Activated naive CD4-positive, alpha-beta T cell treated with anti-CD3 and anti-CD28 coated beads, Interleukin-2, amount 50 U/mL, for 24 hours (primary cell): ENCODE data around the gene MEIS2.
A peak's percentile ranks its signal among the peaks of the same experiment; 100 is the strongest.

ENCODE experiments used
- H3K27ac Mint-ChIP-seq: one replicate; pipeline ENCODE4 v1.8.0; 2021; ENCODE audit warnings: mild to moderate bottlenecking, mixed read lengths
- H3K27me3 Mint-ChIP-seq: one replicate; pipeline ENCODE4 v1.8.0; 2021; ENCODE audit warnings: mixed read lengths
- H3K36me3 Mint-ChIP-seq: one replicate; pipeline ENCODE4 v1.8.0; 2021; ENCODE audit warnings: mixed read lengths
- H3K4me1 Mint-ChIP-seq: one replicate; pipeline ENCODE4 v1.8.0; 2021; ENCODE audit warnings: mixed read lengths
- H3K4me3 Mint-ChIP-seq: one replicate; pipeline ENCODE4 v1.8.0; 2021; ENCODE audit warnings: mild to moderate bottlenecking, mixed read lengths
- H3K9me3 Mint-ChIP-seq: one replicate; pipeline ENCODE4 v1.8.0; 2021; ENCODE audit warnings: mixed read lengths

Gene MEIS2

DNA sequence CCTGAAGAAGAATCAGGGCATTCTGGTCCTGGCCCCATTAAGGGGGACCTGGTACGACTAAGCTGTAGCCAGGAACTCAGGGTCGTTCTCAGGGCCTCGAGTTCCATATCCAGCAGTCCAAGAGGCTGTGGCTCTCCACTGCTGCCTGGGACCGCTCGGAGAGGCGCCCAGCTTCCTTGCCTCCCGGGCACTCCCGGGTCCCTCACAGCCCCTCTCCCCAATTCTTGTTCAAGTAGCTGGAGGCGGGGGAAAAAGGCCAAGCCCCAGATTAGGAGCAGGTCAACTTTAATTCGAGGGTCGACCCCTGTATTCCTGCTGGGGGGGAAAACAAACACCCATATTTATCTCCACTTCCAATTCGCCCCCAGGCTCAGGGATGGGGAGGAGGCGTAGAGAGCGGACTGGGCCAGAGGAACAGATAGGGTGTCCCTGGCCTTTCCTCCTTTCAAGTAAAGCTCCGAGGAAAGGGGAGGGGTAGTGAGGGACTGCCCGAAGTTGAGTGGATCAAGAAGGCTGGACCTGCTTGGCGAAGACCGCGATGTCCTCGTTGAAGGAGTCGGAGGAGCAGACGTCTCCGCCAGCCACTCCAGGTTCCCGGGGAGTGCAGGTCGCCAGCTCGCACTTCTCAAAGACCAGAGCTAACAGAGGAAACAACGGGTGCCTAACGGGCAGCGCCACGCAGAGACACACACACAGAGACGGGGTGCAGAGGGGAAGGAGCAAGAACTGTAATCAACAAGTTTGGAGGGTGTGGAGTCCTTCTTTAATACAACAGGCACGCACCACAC, 4.4 kb downstream of the MEIS2 start:
- Mint-ChIP-seq H3K36me3 (no peaks in the 10 kb centered on the region), H3K4me3 (peak overlapping the region; percentile 24), H3K27me3 (peaks cover 68% of the 10 kb centered on the region), H3K9me3 (peaks cover 5% of the 10 kb centered on the region), H3K27ac (no peak overlapping the region), H3K4me1 (peaks cover 45% of the 10 kb centered on the region)

DNA sequence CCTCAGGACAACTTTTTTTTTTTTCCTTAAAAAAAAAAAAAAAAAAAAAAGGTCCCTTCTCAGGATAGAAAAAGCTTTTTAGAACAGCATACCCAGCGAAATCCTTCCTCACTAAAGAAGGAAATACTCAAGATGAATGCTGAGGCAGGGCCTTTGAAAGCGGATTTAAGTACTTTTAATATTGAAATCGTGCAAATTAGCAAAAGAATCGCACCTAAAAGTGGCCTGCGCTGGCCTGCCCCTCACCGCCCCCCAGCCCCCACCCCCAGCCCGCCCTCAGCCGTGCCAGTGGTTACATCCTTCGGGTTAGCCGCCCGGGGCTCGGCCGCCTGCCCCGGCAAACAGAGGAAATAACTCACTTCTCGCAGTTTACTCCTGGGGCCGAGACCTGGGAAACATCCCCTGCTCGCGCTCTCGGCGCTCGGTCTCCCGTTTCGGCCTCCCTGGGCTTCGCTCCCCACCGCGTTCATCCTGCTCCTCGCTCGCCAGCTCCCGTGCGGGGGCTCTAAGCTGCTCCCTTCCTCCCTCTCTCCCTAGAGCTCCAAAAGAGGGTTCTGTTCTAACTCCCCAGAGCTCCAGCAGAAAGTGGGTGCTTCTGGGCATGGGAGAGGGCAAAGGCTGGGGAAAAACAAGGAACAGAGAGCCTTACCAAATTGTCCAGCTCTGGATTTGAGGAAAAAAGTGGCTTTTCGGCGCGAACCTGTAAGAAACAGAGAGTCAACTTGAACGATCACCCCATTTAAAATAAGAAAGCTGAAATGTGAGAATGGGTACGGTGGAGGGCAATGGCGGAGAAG, 5.2 kb downstream of the MEIS2 start:
- H3K9me3 Mint-ChIP-seq: peaks cover 5% of the 10 kb centered on the region
- no peak overlapping the region for H3K4me3 Mint-ChIP-seq
- H3K4me1 Mint-ChIP-seq: peaks cover 37% of the 10 kb centered on the region
- H3K27ac Mint-ChIP-seq: no peak overlapping the region
- peaks cover 63% of the 10 kb centered on the region for H3K27me3 Mint-ChIP-seq
- no peaks in the 10 kb centered on the region for H3K36me3 Mint-ChIP-seq

DNA sequence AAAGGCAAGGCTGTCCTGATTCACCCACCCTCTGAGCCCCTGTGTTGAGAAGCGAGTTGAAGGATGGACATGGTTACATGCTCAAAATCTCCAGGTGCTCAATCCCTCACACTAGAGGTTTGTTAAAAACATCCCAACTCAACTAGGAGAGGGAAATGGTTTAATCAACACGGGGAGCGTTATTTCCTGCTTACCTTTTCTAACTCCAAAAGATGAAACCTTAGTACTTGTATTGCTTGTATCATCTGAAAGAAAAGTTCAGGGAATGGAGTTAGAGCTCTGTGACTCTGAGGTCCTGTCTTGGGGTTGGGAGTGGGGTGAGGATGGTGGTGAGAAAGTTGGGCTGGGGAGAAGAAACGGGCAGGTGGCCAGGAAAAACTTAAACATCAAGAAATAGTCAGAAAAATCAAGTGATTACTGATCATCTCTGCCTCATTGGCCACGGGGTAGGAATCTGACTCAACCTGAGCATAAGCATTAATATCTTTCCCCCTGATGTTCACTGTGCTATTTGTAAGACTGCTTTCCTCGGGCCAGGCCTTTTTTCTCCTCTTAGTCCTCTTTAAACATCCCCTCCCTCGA, 5.9 kb downstream of the MEIS2 start:
- Mint-ChIP-seq H3K4me1 (peaks cover 30% of the 10 kb centered on the region), H3K36me3 (no peaks in the 10 kb centered on the region), H3K4me3 (no peak overlapping the region), H3K27me3 (peaks cover 58% of the 10 kb centered on the region), H3K27ac (no peak overlapping the region), H3K9me3 (peaks cover 5% of the 10 kb centered on the region)

DNA sequence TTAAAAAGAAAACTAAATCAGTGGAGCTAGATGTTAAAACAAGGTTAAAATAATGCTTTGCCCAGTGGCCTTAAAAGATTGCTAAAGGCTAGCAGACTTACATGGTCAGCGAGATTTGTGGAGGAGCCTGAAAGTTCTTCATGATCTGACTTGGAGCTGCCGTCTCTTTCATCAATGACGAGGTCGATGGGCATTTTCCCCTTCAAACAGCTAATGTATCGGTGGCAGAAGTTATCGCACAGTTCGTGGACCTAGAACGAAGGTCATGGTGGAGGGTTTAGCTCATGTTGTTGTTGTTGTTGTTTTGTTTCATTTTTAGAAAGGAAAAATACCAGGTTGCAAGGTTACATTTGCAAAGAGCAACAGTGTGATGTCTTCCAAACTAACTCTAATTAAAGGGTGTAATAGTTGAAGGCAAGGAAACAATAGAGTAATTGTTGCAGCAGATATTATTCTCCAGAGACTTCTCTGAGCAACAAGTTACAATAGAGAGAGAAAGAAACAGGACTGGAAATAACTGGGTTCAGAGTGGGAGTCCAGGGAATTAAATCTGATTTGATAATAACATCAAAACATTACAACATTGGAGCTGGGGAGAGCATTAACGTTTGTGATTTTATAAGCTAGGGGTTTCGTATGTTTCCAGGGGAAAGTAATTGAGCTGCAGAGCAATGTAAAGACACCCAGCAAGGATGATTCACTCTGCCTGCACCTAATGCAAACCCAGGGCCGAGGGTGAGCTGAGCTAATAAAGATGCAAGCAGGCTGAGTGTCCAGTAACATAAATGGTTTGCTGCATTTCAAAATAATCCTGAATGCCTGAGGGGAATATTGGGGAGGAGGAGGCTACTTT, 6.6 kb downstream of the MEIS2 start:
- no peak overlapping the region for H3K27ac Mint-ChIP-seq
- peaks cover 56% of the 10 kb centered on the region for H3K27me3 Mint-ChIP-seq
- H3K9me3 Mint-ChIP-seq: peaks cover 5% of the 10 kb centered on the region
- H3K4me1 Mint-ChIP-seq: peaks cover 26% of the 10 kb centered on the region
- H3K36me3 Mint-ChIP-seq: no peaks in the 10 kb centered on the region
- no peak overlapping the region for H3K4me3 Mint-ChIP-seq

DNA sequence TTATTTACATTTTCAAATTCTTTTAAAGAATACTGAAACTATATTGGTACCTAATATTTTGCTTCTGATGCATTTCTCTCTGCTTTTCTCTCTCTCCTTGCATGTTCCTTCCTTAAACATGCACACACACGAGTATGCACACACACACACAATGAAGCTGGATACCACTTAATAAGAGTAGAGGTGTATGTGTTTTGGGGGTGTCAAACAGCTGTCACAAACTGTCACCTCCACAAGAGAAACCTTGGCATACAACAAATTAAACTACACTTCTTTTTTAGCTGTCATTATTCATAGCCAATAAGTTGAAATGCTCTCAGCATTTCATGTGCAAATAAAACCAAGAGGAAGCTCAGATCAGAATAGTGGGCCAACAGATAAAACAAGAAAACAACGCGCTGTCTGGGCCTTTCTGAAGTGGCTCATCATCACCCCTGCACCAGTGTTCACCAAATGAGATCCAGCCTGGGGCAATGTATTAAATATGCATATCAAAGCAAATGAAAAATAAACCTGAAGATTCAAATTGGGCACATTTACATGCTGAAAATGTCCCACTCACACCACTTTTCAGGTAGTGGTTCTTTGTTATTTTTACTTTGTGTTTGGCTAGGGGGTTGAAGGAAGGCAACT, 9.7 kb downstream of the MEIS2 start:
- H3K9me3 Mint-ChIP-seq: peaks cover 5% of the 10 kb centered on the region
- peaks cover 4% of the 10 kb centered on the region for H3K4me1 Mint-ChIP-seq
- H3K36me3 Mint-ChIP-seq: no peaks in the 10 kb centered on the region
- H3K27ac Mint-ChIP-seq: no peak overlapping the region
- H3K4me3 Mint-ChIP-seq: no peak overlapping the region
- peaks cover 41% of the 10 kb centered on the region for H3K27me3 Mint-ChIP-seq

DNA sequence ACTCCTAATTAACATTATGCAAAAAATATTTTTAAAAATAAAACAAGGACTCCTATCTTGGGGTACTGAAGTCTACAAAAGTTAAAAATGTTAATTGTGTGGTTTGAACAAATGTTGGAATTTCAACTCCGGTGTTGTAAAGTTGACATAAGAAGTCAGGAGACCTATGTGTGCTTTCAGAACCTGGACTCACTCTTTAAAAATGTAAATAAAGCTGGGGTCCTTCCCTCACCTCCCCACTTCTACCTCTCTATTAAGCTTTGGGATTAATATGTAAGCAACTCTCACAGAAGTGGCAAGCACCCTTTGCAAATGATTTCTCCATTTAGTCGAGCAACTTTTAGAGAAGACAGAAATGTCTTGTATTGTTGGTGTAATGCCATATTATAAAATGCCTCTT, 11.9 kb downstream of the MEIS2 start:
- H3K36me3 Mint-ChIP-seq: no peaks in the 10 kb centered on the region
- H3K27me3 Mint-ChIP-seq: peaks cover 27% of the 10 kb centered on the region
- H3K4me1 Mint-ChIP-seq: no peaks in the 10 kb centered on the region
- peaks cover 5% of the 10 kb centered on the region for H3K9me3 Mint-ChIP-seq
- no peak overlapping the region for H3K4me3 Mint-ChIP-seq
- no peak overlapping the region for H3K27ac Mint-ChIP-seq

DNA sequence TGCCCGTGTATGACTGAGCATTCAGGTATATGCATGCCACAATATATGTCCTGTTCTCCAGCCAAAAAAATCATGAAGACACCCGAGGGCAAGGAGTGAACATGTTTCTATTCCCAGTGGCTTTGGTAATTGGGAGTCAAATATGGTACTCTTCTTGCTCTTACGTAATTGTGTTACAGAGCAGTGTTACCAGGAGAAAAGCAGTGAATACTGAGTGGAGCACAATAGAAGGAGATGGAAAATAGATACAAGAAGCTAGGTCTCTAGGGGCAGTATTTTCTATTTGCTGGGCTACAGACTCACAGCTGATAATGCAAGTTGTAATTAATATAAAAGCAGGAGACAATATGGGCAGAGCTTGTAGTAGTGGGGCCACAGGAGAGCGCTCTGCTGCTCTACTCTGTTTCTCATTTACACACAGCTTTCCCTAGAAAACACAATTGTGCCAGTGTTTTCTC, 13.2 kb downstream of the MEIS2 start:
- H3K27me3 Mint-ChIP-seq: peaks cover 21% of the 10 kb centered on the region
- no peak overlapping the region for H3K27ac Mint-ChIP-seq
- H3K4me1 Mint-ChIP-seq: no peaks in the 10 kb centered on the region
- H3K36me3 Mint-ChIP-seq: no peaks in the 10 kb centered on the region
- H3K9me3 Mint-ChIP-seq: no peaks in the 10 kb centered on the region
- no peak overlapping the region for H3K4me3 Mint-ChIP-seq

DNA sequence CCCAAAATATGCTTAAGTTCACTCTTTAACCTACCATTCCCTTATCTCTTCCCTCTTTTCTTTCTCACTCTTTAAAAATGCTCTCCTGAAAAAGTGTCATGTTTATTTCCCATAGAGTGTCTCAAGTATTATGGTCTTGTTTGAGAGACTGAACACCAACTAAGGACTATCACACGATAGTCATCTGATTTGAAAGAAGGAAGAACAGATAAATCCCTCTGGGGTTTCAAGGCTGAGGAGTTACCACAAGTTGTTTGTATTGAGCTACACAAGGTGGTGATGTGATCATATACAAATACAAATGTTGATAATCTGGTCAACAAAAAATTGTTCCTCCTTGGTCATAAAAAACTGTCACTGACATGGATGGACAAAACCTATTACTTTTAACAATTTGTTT, 13.8 kb downstream of the MEIS2 start:
- H3K27ac Mint-ChIP-seq: no peak overlapping the region
- H3K4me3 Mint-ChIP-seq: no peak overlapping the region
- no peaks in the 10 kb centered on the region for H3K9me3 Mint-ChIP-seq
- peaks cover 25% of the 10 kb centered on the region for H3K27me3 Mint-ChIP-seq
- H3K36me3 Mint-ChIP-seq: no peaks in the 10 kb centered on the region
- H3K4me1 Mint-ChIP-seq: no peaks in the 10 kb centered on the region

DNA sequence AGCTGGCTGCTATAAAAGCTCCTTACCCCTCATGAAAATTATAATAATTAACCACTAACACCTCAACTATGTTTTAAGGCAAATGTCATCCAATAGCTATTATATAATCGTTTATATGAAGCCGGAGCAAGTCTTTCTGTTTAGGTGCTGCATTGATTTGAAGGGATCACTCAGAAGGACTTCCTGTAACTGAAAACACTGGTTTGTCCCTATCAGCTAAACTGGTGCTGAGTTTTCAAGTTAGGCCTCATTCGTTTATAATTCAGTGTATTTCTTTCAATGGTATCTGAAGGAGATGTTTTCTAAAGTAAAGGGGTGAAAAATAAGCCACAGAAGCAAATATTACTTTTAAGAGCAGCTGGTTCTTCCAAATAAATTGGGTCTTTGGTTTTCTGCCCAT, 14.2 kb downstream of the MEIS2 start:
- H3K9me3 Mint-ChIP-seq: no peaks in the 10 kb centered on the region
- no peaks in the 10 kb centered on the region for H3K36me3 Mint-ChIP-seq
- no peaks in the 10 kb centered on the region for H3K4me1 Mint-ChIP-seq
- no peak overlapping the region for H3K27ac Mint-ChIP-seq
- H3K4me3 Mint-ChIP-seq: no peak overlapping the region
- peaks cover 26% of the 10 kb centered on the region for H3K27me3 Mint-ChIP-seq

DNA sequence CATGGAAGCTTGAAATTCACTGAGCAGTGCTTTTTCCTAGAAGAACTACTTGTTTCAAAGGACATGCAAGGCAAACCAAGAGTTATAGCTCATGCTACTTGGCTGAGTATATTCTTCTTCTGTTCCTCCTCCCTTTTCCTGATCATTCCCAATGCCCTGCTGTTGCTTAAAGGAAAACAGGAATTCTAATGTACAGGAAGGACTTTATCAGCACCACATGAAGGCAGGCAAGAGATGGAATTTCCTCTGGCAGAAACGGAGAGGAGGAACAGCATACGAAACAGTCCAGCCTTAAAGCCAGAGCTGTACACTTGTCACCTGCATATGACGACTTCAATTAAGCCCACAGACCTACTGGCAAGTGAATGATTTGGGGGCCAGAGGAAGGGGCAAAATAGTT, 15.7 kb downstream of the MEIS2 start:
- Mint-ChIP-seq H3K27ac (no peak overlapping the region), H3K36me3 (no peaks in the 10 kb centered on the region), H3K27me3 (peaks cover 27% of the 10 kb centered on the region), H3K4me3 (no peak overlapping the region), H3K4me1 (no peaks in the 10 kb centered on the region), H3K9me3 (no peaks in the 10 kb centered on the region)

DNA sequence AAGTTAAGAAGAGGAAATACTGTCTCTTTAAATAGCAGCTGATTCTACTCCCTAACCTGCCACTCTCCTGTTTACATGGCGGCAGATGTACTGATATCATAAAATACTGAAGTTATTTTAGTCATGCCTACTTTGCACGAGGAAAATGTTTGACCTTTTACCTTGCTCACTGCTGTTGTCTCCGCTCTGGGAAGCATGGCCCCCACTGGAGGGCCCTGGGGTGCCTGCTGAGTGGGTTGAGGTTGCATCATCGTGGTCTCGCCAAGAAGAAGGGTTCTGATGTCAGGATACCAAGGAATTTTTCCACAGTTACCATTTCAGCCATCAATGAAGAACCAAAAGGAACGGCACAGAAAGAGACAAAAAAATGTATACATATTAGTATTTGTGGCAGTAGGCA, 16.7 kb downstream of the MEIS2 start:
- no peak overlapping the region for H3K4me3 Mint-ChIP-seq

DNA sequence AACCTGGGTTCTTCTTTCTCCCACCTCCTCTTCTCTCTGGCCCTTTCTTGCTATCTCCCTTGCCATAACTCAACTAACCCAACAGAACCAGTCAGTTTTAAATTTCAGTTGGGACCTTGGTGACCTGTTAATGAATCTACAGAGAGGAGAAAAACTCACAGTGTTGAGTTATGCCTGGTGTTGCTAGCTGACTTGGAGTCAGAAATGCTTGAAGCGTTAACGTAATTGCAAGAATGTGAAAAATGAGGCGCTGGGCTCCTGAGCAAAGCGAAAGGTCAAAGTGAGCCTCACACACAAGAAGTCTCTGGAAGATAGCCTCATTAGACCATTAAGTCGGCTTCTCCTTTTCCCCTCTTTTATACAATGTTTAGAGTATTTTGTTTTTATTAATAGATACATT, 18.4 kb downstream of the MEIS2 start:
- Mint-ChIP-seq H3K36me3 (no peaks in the 10 kb centered on the region), H3K27ac (no peak overlapping the region), H3K9me3 (no peaks in the 10 kb centered on the region), H3K27me3 (peaks cover 21% of the 10 kb centered on the region), H3K4me1 (no peaks in the 10 kb centered on the region), H3K4me3 (no peak overlapping the region)

More for the DNA sequence above, 16.7 kb downstream of the MEIS2 start:
- Mint-ChIP-seq H3K9me3 (no peaks in the 10 kb centered on the region), H3K27me3 (peaks cover 29% of the 10 kb centered on the region), H3K36me3 (no peaks in the 10 kb centered on the region), H3K4me1 (no peaks in the 10 kb centered on the region), H3K27ac (no peak overlapping the region)

DNA sequence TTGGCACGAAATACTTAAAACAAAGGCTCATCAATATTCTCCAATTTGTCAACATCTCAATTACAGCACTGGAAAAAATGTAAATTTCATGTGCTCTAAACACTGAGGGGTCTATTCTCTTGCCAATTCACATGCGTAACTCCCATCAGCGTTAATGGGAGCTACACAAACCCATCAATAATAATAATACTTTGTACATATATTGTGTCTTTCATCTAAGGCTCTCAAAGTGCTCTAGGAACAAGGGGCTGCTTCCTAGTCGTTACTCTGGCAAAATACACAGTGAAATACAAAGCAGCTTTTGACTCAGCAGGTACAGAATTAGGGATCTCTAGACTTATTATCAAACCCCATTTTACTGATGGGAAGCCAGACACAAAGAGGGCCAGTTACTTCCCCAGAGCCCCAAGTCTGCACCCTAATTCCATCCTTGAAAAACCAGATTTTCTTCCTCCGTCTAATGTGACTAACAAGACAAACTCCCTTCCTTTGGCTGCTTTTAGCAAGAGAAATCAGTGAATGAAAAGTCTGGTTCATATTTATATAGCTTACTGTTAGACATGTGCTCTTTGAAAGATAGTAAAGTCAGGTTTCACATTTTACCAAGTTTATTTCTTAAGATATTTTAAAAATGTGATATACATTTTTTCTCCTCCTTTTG, 20.0 kb downstream of the MEIS2 start:
- H3K27ac Mint-ChIP-seq: no peak overlapping the region
- no peaks in the 10 kb centered on the region for H3K9me3 Mint-ChIP-seq
- no peaks in the 10 kb centered on the region for H3K4me1 Mint-ChIP-seq
- no peak overlapping the region for H3K4me3 Mint-ChIP-seq
- H3K36me3 Mint-ChIP-seq: no peaks in the 10 kb centered on the region
- H3K27me3 Mint-ChIP-seq: peaks cover 23% of the 10 kb centered on the region

DNA sequence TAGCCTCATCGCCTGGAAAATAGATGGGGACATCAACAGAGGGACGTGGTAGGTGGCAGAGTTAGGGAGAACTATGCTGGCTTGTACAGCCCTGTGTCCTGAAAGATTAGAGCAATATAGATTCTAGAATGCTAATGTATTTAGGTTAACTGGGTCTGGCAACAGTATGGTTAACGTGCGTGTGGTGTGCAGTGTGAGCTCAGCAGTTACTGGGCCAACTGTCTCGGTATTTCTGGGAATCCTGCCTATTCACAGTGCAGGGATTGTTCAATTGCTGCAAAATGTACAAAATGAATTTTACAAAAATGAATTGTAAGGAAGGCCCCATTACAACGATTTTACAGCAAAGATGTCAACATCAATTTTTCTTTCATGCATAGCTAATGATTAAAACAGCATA, 20.6 kb downstream of the MEIS2 start:
- Mint-ChIP-seq H3K4me1 (no peaks in the 10 kb centered on the region), H3K27me3 (peaks cover 23% of the 10 kb centered on the region), H3K9me3 (no peaks in the 10 kb centered on the region), H3K36me3 (no peaks in the 10 kb centered on the region), H3K27ac (no peak overlapping the region), H3K4me3 (no peak overlapping the region)
